ENCODE data around the gene TMEM47. TPM values are rescaled to one million over a fixed set of nuclear protein-coding genes. Genes with fewer than 3 reads are reported as not detected.

Gene TMEM47
- polyA plus RNA-seq, 1 donor from 2014 or later = 29.1 TPM

- Histone ChIP-seq H2AFZ (ENCODE audit: low read depth, low read length) (no peak overlapping the region), H3K27me3 (ENCODE audit: insufficient read depth, low read depth, low read length) (no peaks in the 10 kb centered on the region), H3K9ac (ENCODE audit: low read length) (no peak overlapping the region), H3K4me2 (ENCODE audit: low read length) (peak overlapping the region; percentile 48), H3K9me2 (ENCODE audit: insufficient read depth, low read length) (no peaks in the 10 kb centered on the region), H3K4me3 (ENCODE audit: low read length) (no peak overlapping the region), H4K20me1 (ENCODE audit: insufficient read depth) (no peaks in the 10 kb centered on the region), H3K9me3 (ENCODE audit: low read length) (no peaks in the 10 kb centered on the region), H3K36me3 (ENCODE audit: insufficient read depth, low read length) (no peaks in the 10 kb centered on the region), H3K79me2 (replicated peaks; ENCODE audit: insufficient read depth, low read length) (peaks cover 11% of the 10 kb centered on the region), H3K27ac (ENCODE audit: low read length) (peak overlapping the region; percentile 74), H3F3A (ENCODE audit: insufficient read depth, low read length, poor library complexity, severe bottlenecking) (no peaks in the 10 kb centered on the region)
- TF ChIP-seq EZH2 (IDR thresholded peaks at IDR 0.05; ENCODE audit: borderline replicate concordance, insufficient read depth, low read length, poor library complexity, severe bottlenecking) (no peak), SMC3 (conservative IDR thresholded peaks at IDR 0.05; ENCODE audit: poor library complexity) (peak; percentile 62), REST (IDR thresholded peaks at IDR 0.05; ENCODE audit: borderline replicate concordance) (no peak), RAD21 (conservative IDR thresholded peaks at IDR 0.05) (peak; percentile 71), CTCF (IDR thresholded peaks at IDR 0.05; ENCODE audit: poor library complexity, severe bottlenecking) (peak; percentile 67), EP300 (conservative IDR thresholded peaks at IDR 0.05; ENCODE audit: poor library complexity, severe bottlenecking) (no peak), TAF1 (IDR thresholded peaks at IDR 0.05; ENCODE audit: low read depth) (no peak), MXI1 (conservative IDR thresholded peaks at IDR 0.05; ENCODE audit: poor library complexity, severe bottlenecking) (no peak), POLR2AphosphoS5 (IDR thresholded peaks at IDR 0.05) (no peak)
Observed at GRCh38 chrX:34638116-34638515, 19.0 kb downstream of the TMEM47 start.

DNA sequence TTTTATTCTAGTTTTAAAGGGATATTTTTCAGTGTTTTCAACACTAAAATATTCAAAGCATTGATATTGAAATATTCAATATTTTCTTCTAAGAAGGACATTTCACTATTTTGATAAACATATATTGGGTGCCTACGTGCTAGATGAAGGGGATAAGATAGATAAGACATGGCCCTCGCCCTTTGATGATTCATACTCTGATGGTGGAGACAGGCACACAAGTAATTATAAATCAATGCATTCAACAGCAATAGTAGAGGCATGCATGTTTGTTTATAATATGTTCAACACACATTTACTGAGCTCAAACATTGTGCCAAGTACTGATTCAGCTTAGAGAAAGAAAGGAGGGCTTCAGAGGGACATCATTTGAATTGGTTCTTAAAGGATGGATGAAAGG, 22.7 kb downstream of the TMEM47 start:
- H3K9me2 ChIP-seq (ENCODE audit: insufficient read depth, low read length) = no peaks in the 10 kb centered on the region
- no peak overlapping the region for H3K4me3 ChIP-seq (ENCODE audit: low read length)
- TF ChIP-seq SMC3 (conservative IDR thresholded peaks at IDR 0.05; ENCODE audit: poor library complexity) (no peak), TAF1 (IDR thresholded peaks at IDR 0.05; ENCODE audit: low read depth) (no peak), EZH2 (IDR thresholded peaks at IDR 0.05; ENCODE audit: borderline replicate concordance, insufficient read depth, low read length, poor library complexity, severe bottlenecking) (no peak), CTCF (IDR thresholded peaks at IDR 0.05; ENCODE audit: poor library complexity, severe bottlenecking) (no peak), REST (IDR thresholded peaks at IDR 0.05; ENCODE audit: borderline replicate concordance) (no peak), EP300 (conservative IDR thresholded peaks at IDR 0.05; ENCODE audit: poor library complexity, severe bottlenecking) (no peak), POLR2AphosphoS5 (IDR thresholded peaks at IDR 0.05) (no peak), MXI1 (conservative IDR thresholded peaks at IDR 0.05; ENCODE audit: poor library complexity, severe bottlenecking) (no peak), RAD21 (conservative IDR thresholded peaks at IDR 0.05) (no peak)
- H3K36me3 ChIP-seq (ENCODE audit: insufficient read depth, low read length) = no peaks in the 10 kb centered on the region
- H4K20me1 ChIP-seq (ENCODE audit: insufficient read depth) = no peaks in the 10 kb centered on the region
- no peaks in the 10 kb centered on the region for H3K9me3 ChIP-seq (ENCODE audit: low read length)
- no peaks in the 10 kb centered on the region for H3K27me3 ChIP-seq (ENCODE audit: insufficient read depth, low read depth, low read length)
- H3K79me2 ChIP-seq (replicated peaks; ENCODE audit: insufficient read depth, low read length) = no peaks in the 10 kb centered on the region
- H3K27ac ChIP-seq (ENCODE audit: low read length) = no peak overlapping the region
- H3K4me2 ChIP-seq (ENCODE audit: low read length) = no peak overlapping the region
- H3K9ac ChIP-seq (ENCODE audit: low read length) = no peak overlapping the region
- H2AFZ ChIP-seq (ENCODE audit: low read depth, low read length) = no peak overlapping the region
- H3F3A ChIP-seq (ENCODE audit: insufficient read depth, low read length, poor library complexity, severe bottlenecking) = no peaks in the 10 kb centered on the region
